ENCODE measurements around the gene PHLDB1.

- TF ChIP-seq RAD21 (IDR thresholded peaks at IDR 0.05; ENCODE audit: low read depth) (no peak), TCF12 (IDR thresholded peaks at IDR 0.05; ENCODE audit: low read depth) (no peak), MAX (IDR thresholded peaks at IDR 0.05) (no peak)
- TF ChIP-seq, protein P1, sequence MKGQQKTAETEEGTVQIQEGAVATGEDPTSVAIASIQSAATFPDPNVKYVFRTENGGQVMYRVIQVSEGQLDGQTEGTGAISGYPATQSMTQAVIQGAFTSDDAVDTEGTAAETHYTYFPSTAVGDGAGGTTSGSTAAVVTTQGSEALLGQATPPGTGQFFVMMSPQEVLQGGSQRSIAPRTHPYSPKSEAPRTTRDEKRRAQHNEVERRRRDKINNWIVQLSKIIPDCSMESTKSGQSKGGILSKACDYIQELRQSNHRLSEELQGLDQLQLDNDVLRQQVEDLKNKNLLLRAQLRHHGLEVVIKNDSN (IDR thresholded peaks at IDR 0.05) = no peak
Measured at GRCh38 chr11:118661425-118662301, 54.2 kb downstream of the PHLDB1 start.
